ENCODE data around the gene TRMT44.

TRMT44 gene

GRCh38 chr4:8516996-8517550 is 76.5 kb downstream of the TRMT44 start:
- DNase-seq, result no peak

GRCh38 chr4:8517946-8518345 is 77.4 kb downstream of the TRMT44 start:
- DNase-seq, result no peak

GRCh38 chr4:8522160-8523120 is 81.9 kb downstream of the TRMT44 start:
- no peak for DNase-seq

- no peak for DNase-seq
Measured at GRCh38 chr4:8523175-8523574, 82.6 kb downstream of the TRMT44 start.

- no peak for DNase-seq
Measured at GRCh38 chr4:8523766-8524165, 83.2 kb downstream of the TRMT44 start.

- no peak for DNase-seq
Measured at GRCh38 chr4:8524595-8525382, 84.2 kb downstream of the TRMT44 start.

GRCh38 chr4:8525383-8526120 is 85.0 kb downstream of the TRMT44 start:
- DNase-seq, result no peak
